CD4-positive, alpha-beta T cell treated with Interleukin-12 subunit alpha and Interleukin-12 subunit beta, for 1 hour (primary cell): ENCODE measurements around the gene NMD3.
A peak's percentile ranks its signal among the peaks of the same experiment; 100 is the strongest.
"Not testable (repeated sequence)": the region's sequence is repeated elsewhere in the genome, so short reads cannot be mapped to it uniquely, and the experiment has no call there.

ENCODE experiments used
- DNase-seq: peaks from one replicate; pipeline ENCODE4 v3.0.0-alpha.2; 2020

NMD3 gene

GRCh38 chr3:161220850-161221753, at the start of gene NMD3:
NMD3 (plus strand) TSS chr3:161221311; CDS start chr3:161222014, 703 bp downstream.
- peak; percentile 93 for DNase-seq

DNA sequence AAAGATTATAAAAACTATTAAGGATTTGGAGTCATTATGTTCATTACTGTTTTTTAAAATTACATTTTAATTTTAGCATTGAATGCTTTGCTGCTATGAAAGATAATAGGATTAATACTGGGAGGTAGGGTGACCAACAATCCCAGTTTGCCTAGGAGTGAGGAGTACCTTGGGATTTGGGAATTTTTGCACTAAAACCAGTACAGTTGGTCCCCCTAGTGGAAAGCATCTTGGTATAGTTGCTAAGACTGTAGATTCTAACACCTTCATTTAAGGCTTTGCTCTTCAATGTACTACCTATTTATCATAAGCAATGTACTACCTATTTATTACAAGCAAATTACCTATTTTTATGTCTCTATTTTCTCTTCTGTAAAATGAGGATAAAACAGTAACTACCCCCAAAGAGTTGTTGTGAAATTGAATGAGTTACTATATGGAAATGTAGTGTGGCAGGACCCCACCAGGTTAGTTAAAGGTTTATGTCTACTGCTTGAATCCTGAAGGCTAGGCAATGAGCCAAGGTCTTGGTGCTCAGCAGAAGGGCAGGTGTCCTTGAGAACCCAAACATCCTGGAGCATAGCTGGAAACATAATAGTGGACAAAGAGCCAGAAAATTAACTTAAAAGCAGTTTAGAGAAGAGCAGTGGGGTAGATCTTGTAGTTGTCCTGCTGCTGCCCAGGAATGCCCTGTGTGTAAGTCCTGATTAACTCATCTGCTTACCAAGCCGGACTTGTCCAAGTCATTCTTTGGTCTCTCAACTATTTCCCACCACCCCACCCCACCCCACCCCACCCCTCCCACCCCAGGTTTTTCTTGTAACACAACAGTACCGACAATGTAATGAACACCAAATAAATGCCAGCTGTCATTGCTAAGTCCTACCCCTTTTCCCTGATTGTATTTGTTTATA, 49.2 kb upstream of the NMD3 start:
- DNase-seq: no peak

GRCh38 chr3:161175506-161175905, 45.6 kb upstream of the NMD3 start:
- DNase-seq: no peak

GRCh38 chr3:161177991-161178390, 43.1 kb upstream of the NMD3 start:
- DNase-seq: no peak

DNA sequence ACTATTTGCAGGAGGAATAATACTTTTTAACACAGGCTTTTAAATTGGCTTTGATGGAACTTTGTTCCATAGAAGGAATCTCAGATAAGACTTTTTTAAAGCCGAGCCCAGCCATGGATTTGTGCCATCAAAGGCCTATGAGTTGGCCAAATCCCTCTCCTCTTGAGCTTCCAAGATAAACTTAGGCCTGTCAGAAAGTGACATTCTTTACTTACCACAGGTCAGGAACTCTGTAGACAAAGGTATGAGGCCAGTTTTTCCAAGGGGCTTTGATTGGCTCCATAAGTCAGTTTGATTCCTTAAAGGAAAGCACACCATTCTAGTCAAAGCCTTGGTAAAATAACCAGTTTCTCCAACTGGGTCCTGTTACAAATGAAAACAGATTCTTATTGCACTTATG, 39.7 kb upstream of the NMD3 start:
- not testable (repeated sequence) for DNase-seq

DNA sequence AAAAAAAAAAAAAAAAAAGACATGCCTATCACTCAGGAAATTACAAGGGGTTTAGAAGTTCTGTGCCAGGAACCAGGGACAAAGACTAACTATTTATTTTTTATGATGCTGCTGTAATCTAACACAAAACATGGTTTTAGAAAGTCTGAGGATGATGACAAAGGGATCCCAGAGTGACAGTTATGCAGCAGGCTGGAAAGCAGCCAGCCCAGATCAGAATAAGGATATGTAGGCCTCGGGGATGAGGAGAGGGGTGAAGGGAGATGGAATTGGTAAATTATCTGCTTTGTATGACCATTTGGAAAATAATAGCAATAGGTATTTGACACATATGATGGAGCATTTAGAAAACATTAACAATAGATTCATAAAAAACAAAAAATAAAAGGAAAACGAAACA, 34.1 kb upstream of the NMD3 start:
- DNase-seq: no peak

- DNase-seq: no peak
These were observed 23.0 kb upstream of the NMD3 start for GRCh38 chr3:161197855-161198850.

- DNase-seq: no peak
These were observed 21.2 kb upstream of the NMD3 start for GRCh38 chr3:161199926-161200325.

GRCh38 chr3:161203485-161204098, 17.5 kb upstream of the NMD3 start:
- DNase-seq: no peak

DNA sequence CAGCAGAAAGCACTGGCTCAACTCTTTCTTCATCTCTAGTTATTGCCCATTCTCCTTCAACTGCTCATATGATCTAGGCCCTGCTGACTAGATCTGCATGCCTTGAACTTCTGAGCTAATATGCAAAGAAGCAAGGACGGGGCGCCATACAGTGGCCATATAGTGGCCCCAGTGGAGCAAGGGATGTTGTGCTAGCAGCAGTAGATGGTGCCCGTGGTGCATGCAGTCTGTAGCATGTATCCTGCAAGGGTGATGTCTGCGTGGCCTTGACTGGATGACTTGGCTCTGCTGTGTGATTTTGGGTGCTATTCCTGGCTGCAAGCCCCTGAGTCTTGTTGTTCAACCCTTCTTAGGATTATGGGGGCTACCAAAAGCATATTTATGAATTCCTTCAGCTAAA, 12.2 kb upstream of the NMD3 start:
- no peak for DNase-seq

- DNase-seq: no peak
These were observed 8.8 kb upstream of the NMD3 start for GRCh38 chr3:161212171-161212771.

DNA sequence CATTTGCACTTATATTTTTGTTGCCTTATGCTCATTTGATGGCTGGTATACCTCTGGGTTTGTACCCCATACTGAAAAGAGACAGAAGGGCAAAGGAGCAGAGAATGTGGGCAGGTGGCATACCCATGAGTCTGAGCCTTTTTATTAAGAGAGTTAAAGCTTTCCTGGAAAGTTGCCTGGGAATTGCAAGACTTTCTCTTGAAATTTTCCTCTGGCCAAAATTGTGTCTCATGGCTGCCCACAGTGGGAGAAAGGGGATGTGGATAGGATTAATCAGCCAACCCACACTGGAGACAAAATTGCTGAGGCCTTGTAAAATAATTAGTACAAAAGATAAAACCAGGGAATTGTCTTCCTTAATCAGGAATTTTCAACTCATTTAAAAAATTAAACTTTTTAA, 8.2 kb upstream of the NMD3 start:
- no peak for DNase-seq

DNA sequence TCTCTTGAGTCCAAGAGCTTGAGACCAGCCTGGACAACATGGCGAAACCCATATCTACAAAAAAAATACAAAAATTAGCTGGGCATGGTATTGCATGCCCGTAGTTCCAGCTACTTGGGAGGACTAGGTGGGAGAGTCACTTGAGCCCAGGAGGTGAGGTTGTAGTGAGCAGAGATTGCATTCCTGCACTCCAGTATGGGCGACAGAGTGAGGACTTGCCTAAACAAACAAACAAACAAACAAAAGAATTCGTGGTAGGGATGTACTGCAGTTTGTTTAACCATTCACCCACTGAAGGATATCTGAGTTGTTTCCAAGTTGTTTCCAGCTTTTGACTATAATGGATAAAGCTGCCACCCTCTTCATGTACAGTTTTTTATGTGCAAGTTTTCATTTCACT, 7.5 kb upstream of the NMD3 start:
- DNase-seq: no peak

DNA sequence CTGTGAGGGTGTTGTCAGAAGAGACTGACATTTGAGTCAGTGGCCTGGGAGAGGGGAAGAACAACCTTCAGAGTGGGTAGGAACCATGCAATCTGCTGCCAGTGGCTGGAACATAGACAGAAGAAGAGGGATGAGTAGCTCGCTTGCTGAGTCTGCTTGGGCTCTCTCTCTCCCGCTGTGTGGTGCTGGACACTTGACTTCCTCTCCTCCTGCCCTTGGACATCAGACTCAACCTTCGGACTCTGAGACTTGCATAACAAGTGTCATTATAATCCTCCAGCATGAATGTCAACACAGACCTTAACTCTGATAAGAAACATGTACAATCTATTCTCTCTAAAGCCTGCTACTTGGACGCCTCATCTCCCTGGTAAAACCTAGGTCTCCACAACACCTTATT, 5.9 kb upstream of the NMD3 start:
- DNase-seq: no peak

DNA sequence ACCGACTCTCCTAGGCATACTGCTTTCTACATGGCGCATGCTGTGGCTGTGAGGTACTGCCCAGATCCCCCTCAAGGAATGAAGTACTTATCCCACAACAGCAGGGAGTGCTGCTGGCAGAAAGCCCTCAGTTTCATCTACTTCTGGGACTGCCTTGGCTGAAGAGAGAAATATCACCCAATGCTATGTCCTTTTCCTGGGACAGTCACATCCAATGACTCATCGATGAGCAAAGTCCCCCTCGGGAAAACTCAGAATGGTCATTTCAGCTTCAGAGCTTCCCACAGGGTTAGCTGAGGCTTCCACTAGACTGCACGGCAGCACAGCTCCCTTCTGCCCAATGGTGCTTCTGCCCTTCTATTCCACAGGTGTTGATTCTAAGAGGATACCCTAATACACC, 3.6 kb upstream of the NMD3 start:
- DNase-seq: no peak

DNA sequence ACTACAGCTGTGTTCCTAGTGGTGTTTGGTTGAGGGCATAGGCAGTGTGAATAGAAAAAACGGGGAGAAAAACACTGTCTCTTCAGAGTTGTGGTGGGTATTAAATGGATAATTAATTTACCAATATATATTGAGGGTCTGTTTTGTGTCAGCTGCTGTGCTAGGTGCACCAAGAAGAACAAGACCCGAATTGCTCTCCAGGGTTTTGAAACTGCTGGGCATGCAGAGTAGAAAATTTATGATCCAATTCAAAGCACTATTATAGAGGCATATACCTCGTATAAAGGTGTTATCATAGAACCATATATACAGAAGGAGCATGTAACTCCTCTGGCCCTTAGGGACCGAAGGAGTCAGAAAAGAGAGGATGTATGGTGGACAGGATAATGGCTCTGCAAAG, 1.6 kb upstream of the NMD3 start:
- DNase-seq: no peak

DNA sequence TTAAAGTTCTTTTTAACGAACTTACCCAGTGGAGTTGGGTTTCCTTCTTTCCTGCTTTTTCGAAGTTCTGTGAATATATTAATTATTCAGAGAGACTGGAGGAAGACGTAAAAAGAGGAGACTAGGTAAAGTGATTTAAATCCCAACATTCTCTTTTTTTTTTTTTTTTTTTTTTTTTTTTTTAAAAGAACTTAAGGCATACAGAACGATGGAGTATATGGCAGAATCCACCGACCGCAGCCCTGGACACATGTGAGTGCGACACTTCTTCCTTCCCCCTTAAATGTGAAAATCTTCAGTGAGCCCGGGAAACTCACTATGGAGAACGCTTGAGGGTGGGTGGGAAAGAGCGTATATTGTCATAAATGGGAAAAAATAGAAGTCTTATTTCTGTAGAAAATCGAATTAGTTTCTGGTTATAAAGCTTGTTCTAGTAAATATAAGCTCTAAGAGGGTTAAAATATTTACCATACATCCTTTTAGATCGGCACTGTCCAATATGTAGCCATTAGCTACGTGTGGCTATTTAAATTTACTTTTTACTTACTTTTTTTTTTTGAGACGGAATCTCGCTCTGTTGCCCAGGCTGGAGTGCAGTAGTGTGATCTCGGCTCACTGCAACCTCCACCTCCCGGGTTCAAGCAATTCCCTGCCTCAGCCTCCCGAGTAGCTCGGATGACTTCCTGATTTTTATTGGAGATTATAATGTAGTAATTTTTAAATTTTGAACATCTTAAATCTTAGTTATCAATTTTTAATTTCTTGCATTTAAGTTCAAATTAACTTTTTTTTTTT, 892 bp downstream of the NMD3 start:
- peak; percentile 21 for DNase-seq

- no peak for DNase-seq
These were observed 1.6 kb downstream of the NMD3 start for GRCh38 chr3:161222662-161223061.

DNA sequence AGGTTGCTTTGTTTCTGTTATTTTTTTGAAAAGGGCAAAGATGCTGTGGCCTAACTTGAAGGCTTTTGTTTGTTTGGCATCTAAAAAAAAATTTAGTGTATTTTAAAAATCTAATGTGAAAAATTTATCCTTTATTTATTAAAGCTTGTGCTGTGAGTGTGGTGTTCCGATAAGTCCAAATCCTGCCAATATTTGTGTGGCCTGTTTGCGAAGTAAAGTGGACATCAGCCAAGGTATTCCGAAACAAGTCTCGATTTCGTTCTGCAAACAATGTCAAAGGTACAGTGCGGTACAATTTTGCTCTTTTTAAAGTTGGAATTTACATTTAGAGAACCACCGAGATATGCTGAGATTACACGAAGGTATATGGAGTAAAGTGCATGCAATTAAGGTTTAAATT, 3.7 kb downstream of the NMD3 start:
- no peak for DNase-seq

- no peak for DNase-seq
These were observed 9.6 kb downstream of the NMD3 start for GRCh38 chr3:161230621-161231171.

- no peak for DNase-seq
These were observed 10.8 kb downstream of the NMD3 start for GRCh38 chr3:161231861-161232260.
